ENCODE measurements around the gene CHN1. TPM values are rescaled to one million over a fixed set of nuclear protein-coding genes. Genes with fewer than 3 reads are reported as not detected.
A peak's percentile ranks its signal among the peaks of the same experiment; 100 is the strongest.

CHN1 gene
- total and polyA plus RNA-seq, 2 of the 8 experiments (the other 6 are each of a cell fraction or from before 2014, with no cell fraction given): 54.0 to 65.7 TPM

GRCh38 chr2:174949988-174950687 lies 55.0 kb downstream of the CHN1 start:
- no peak overlapping the region for H3K23ac ChIP-seq (ENCODE audit: insufficient read length)
- H2AFZ ChIP-seq (ENCODE audit: low read length): no peak overlapping the region
- H3K27ac ChIP-seq (ENCODE audit: low read depth, low read length): no peak overlapping the region
- H2BK5ac ChIP-seq (ENCODE audit: low read depth, low read length): 0 out of 2 replicates have a peak overlapping the region, but pooled peaks have one; percentile 21
- H2BK20ac ChIP-seq (ENCODE audit: low read length): no peak overlapping the region
- peaks cover 0 to 1% of the 10 kb centered on the region in 2 experiments for H4K20me1 ChIP-seq (replicated peaks in 1 of 2; ENCODE audit: control insufficient read depth in 1 of 2, insufficient read depth in 2 of 2, low read length in 2 of 2)
- peaks cover 0 to 5% (median 1%) of the 10 kb centered on the region in 4 experiments; a peak in 3 of 7 replicates for H3K4me1 ChIP-seq (replicated peaks in 1 of 4; ENCODE audit: control insufficient read depth in 3 of 4, insufficient read depth in 4 of 4, low read length in 3 of 4)
- H3K27me3 ChIP-seq (replicated peaks in 1 of 4; ENCODE audit: control insufficient read depth in 3 of 4, extremely low read depth in 1 of 4, insufficient read depth in 3 of 4, low read length in 3 of 4): no peaks in the 10 kb centered on the region
- H3K79me1 ChIP-seq (ENCODE audit: low read depth, low read length): no peaks in the 10 kb centered on the region
- CTCF ChIA-PET (ENCODE audit: partially characterized antibody): interaction anchor here (1.1 to 1.3 kb wide), 2 partner anchors 10 to 41 kb away, joined by 4 to 6 read pairs; no protein-coding TSS in a partner anchor
- FAIRE-seq: no peak
- H3K36me3 ChIP-seq (ENCODE audit: control insufficient read depth in 2 of 4, insufficient read depth in 4 of 4, low read length in 3 of 4): no peaks in the 10 kb centered on the region
- H2BK15ac ChIP-seq (ENCODE audit: low read length): no peak overlapping the region
- POLR2A ChIA-PET (ENCODE audit: partially characterized antibody): interaction anchor here (1.0 kb wide), 1 partner anchor 201 kb away, joined by 3 read pairs; no protein-coding TSS in a partner anchor
- H3K9ac ChIP-seq (replicated peaks in 1 of 4; ENCODE audit: extremely low read depth in 1 of 4, low read depth in 3 of 4, low read length in 3 of 4): no peak overlapping the region
- no peaks in the 10 kb centered on the region for H3K23me2 ChIP-seq (ENCODE audit: low read depth, low read length)
- H3K18ac ChIP-seq (ENCODE audit: extremely low read depth, low read length): no peak overlapping the region
- no peak overlapping the region for H3K4ac ChIP-seq (replicated peaks; ENCODE audit: insufficient read length, low read depth, low read length)
- H2AK5ac ChIP-seq (ENCODE audit: low read depth, low read length): no peak overlapping the region
- H3K4me2 ChIP-seq (ENCODE audit: insufficient read depth in 1 of 2, low read depth in 2 of 2, low read length in 2 of 2): no peak overlapping the region
- H3K79me2 ChIP-seq (ENCODE audit: control insufficient read depth in 1 of 2, insufficient read depth in 2 of 2, low read length in 2 of 2): peaks cover 0 to 40% of the 10 kb centered on the region in 2 experiments; a peak in 2 of 4 replicates
- H3K9me3 ChIP-seq (ENCODE audit: insufficient read depth in 2 of 2, low read depth in 1 of 2, low read length in 1 of 2): no peaks in the 10 kb centered on the region
- H2BK12ac ChIP-seq (ENCODE audit: low read depth, low read length): no peak overlapping the region
- H3K4me3 ChIP-seq (ENCODE audit: extremely low read depth in 1 of 4, insufficient read depth in 2 of 4, low read depth in 3 of 4, low read length in 4 of 4): no peak overlapping the region
- no peak overlapping the region for H3K14ac ChIP-seq (ENCODE audit: insufficient read length)
- no peak overlapping the region for H4K91ac ChIP-seq (replicated peaks; ENCODE audit: insufficient read length, low read length)
- H2BK120ac ChIP-seq (replicated peaks; ENCODE audit: low read depth, low read length): no peak overlapping the region
- DNase-seq (ENCODE audit: low read depth in 1 of 2, low spot score in 2 of 2): no peak
- H3K56ac ChIP-seq (replicated peaks; ENCODE audit: insufficient read length, low read depth, low read length): no peak overlapping the region
- H4K5ac ChIP-seq (ENCODE audit: insufficient read length, low read depth, low read length): no peak overlapping the region
- 94% methylated on average over 8 of the region's 8 CpGs; no CpG with 5 or more reads in 1 of the 2 experiments for WGBS, 2 experiments (ENCODE audit: extremely low coverage in 1 of 2, insufficient coverage in 1 of 2, insufficient read length in 1 of 2, insufficient replicate concordance in 2 of 2, low coverage in 1 of 2, low lambda C conversion rate in 2 of 2, missing lambda C conversion rate in 1 of 2)
- H4K8ac ChIP-seq (ENCODE audit: extremely low read depth, insufficient read depth, low read length): no peak overlapping the region
- TF ChIP-seq SIRT6 (IDR thresholded peaks at IDR 0.05; ENCODE audit: low read length): no peak
- TF ChIP-seq KDM1A (IDR thresholded peaks at IDR 0.05; ENCODE audit: borderline replicate concordance, low read length): no peak
- no peak for TF ChIP-seq HDAC2 (IDR thresholded peaks at IDR 0.05; ENCODE audit: borderline replicate concordance in 1 of 2, low read depth in 2 of 2, low read length in 2 of 2)
- TF ChIP-seq EP300 (IDR thresholded peaks at IDR 0.05; ENCODE audit: borderline replicate concordance in 1 of 2, low read depth in 2 of 2, low read length in 2 of 2): no peak
- no peak for TF ChIP-seq CTCF (IDR thresholded peaks at IDR 0.05; ENCODE audit: control extremely low read depth in 1 of 3, insufficient read depth in 1 of 3, low read depth in 1 of 3, low read length in 3 of 3)
- TF ChIP-seq NRF1 (IDR thresholded peaks at IDR 0.05; ENCODE audit: low read depth, low read length): no peak
- TF ChIP-seq CHD1 (IDR thresholded peaks at IDR 0.05; ENCODE audit: low read depth, low read length): no peak
- no peak for TF ChIP-seq KDM5A (IDR thresholded peaks at IDR 0.05; ENCODE audit: low read length)
- TF ChIP-seq CBX5 (IDR thresholded peaks at IDR 0.05; ENCODE audit: low read depth, low read length): no peak

All from H1 (cell line).